Adipose tissue (tissue), 3 donors: ENCODE results near the gene EHD4. TPM values are rescaled to one million over a fixed set of nuclear protein-coding genes. Genes with fewer than 3 reads are reported as not detected.
A peak's percentile ranks its signal among the peaks of the same experiment; 100 is the strongest.

Source experiments
- H3K27ac ChIP-seq: one replicate; pipeline ENCODE4 v1.5.1; 2013; ENCODE audit warnings: low read depth, low read length
- WGBS, 3 donors: extraction: QIAGEN DNeasy Blood & Tissue Kit; methylation state at CpG; one replicate each; pipeline ENCODE4 v1.1.7; 2013; 5-methylcytosine and 5-hydroxymethylcytosine counted together
- polyA plus RNA-seq, 3 donors: library from polyadenylated mRNA; stranded (reverse); fragments of 200-250 nt; gene quantifications; one replicate each; pipeline ENCODE4 v1.2.3, GENCODE V29; 2013
- donor health status: healthy with polysubstance abuse.
- donor health status: Bipolar disorder and iron deficiency.
- donor health status: healthy.

EHD4 gene
- polyA plus RNA-seq, 3 donors = 5.5 to 23.6 (median 12.5) TPM

DNA sequence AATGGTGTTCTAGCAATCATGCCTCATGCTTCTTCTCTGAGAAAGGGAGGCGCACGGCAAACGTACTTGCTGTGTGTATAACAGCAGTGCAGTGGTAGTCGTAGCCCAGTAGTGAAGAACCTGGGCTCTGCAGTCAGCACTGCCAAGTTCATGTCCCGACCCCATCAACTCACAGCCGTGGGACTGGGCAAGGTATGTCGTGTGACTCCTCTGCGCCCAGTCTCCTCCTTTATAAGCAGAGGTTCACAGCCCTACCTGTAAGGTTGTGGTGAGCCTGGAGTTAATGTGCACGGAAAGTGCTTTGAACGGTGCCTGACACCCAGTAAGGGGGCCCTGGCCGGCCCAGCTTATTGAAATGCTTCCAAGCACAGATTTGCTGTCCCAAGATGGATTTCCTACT, 26.6 kb downstream of the EHD4 start:
- 74 to 82% (median 75%) methylated on average over 11 of the region's 11 CpGs for WGBS, 3 donors
- no peak overlapping the region for H3K27ac ChIP-seq

DNA sequence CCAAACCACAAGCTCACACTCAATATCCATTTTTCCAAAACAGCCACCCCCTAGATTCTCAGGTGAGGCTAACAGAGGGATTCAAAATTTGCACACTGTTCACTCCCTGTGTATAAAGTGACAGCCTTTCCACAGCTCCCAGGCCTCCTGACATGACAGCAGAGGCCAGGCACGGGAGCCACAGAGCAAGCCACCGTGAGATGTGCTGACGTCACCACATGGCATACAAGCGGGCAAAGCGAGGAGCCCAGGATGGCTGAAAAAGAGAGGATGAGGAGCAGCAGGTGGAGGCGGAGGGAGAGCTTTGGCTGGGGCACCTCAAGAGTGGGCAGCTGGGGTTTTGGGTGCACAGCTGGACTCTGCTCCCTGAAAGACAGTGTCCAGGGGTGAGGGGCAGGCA, 27.1 kb downstream of the EHD4 start:
- H3K27ac ChIP-seq = no peak overlapping the region
- WGBS, 3 donors = 95 to 96% (median 96%) methylated on average over 6 of the region's 6 CpGs

DNA sequence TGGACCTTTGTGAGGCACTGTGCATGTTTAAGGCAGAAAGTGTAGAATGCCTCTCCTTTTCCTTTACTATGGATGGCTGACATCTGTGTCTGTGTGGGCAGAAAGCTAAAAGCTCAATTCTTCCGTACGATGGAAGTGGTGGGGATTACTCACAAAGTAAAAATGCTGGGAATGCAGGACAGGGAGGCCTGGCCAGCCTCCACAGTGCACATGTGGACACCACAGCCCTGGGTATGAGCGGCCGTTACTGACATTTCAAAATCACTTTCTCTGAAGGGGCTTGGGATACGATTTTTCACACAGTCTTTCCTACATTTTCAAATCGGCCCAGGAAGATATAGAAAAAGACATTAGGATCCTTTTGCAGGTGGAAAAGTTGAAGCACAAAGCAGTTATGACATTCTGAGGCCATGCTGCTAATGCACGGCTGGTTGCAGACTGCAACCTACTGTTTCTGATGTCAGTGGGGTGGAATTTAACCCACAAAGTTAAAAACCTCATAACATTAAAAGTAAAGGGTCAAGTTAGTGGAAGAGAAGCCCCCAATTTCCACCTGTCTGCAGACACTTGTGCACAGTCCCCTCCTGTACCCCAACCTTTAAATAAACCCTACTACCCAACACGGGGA, 27.9 kb downstream of the EHD4 start:
- WGBS, 3 donors = 51 to 60% (median 56%) methylated on average over 8 of the region's 8 CpGs
- no peak overlapping the region for H3K27ac ChIP-seq

DNA sequence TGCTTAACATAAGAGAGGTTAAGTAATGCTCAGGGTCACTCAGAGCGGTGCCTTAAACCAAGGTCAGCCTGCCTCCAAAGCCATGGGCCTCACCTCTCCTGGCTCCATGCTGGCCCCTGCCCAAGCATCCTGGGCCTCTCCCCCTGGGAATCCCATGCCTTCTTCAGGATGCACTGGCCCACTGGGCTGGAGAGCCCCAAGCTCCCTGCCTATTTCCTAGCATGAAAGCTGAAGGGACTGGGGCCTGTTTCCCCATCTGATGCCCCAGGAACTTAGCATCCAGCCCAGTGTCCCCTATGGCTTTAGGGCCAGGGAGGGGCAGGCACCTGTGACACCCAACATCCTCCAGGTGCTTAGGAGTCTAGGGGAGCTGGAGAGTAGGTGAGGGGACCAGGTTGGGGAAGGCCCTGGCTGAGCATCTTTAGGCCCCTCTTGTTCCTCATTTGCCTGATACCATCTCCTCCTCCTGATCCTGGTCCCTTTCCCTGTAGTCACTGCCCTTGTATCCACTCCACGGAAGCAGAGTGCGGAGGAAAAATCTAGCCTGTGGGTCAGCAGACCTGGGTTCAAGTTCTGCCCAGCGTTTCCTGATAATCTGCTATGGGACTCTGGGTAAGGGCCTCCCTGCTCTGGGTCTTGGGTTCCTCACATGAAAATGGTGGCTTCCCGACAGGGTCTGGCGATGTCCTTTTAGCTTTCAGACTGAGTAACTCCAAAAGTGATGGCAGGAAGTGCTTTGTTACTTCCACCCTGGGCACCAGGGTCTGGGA, 28.6 kb downstream of the EHD4 start:
- WGBS, 3 donors = 89 to 94% (median 90%) methylated on average over 6 of the region's 6 CpGs
- no peak overlapping the region for H3K27ac ChIP-seq

DNA sequence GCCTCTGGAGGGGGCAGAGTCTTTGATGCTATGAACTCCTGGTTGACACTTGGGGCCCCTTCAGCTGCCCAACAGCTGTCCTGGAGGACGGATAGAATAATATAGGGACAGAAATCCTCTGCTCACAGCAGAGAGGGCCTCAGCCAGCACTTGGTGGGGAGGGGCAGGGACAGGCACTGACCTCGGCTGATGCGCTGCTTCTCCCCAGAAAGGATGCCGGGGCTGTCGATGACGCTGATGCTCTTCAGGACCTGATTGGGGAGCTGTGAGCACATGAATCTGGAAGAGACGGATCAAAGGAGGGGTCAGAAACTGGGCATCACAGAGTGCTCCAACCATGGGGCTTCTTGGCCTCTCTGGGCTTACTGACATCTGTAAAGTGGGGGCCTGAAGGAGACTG, 29.5 kb downstream of the EHD4 start:
- 78 to 80% (median 79%) methylated on average over 7 of the region's 7 CpGs for WGBS, 3 donors
- H3K27ac ChIP-seq = no peak overlapping the region

DNA sequence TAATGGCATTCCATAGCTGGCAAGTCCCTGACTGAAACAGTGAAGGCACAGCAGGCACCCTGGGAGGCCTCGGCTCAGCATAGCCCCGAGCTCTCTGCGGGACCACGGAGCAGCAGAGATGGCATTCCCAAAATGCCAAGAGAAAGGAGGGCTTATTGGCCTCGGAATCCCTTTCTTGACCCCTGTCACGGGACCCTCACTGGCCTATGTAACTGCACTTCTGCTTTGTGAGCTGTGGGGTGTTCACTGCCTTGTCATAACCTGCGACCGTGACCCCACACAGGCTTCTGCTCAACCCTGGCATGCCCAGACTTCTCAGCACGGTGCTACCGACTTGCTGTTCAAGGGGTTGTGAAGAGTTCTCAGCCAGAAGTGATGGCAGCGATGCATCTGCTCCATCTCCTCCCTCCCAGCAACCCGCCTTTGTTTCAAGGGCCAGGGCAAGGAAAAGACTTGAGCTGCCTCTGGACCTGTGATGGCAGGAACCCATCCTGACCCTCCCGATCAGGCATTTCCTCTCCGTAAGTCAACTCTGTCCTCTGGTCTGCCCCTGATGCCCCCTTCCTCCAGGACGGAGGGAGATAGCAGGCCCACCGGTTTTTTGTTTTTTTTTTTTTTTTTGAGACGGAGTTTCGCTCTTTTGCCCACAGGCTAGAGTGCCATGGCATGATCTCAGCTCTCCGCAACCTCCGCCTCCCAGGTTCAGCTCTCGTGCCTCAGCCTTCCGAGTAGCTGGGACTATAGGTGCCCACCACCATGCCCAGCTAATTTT, 30.5 kb downstream of the EHD4 start:
- no peak overlapping the region for H3K27ac ChIP-seq
- WGBS, 3 donors = 85 to 90% (median 89%) methylated on average over 22 of the region's 22 CpGs

DNA sequence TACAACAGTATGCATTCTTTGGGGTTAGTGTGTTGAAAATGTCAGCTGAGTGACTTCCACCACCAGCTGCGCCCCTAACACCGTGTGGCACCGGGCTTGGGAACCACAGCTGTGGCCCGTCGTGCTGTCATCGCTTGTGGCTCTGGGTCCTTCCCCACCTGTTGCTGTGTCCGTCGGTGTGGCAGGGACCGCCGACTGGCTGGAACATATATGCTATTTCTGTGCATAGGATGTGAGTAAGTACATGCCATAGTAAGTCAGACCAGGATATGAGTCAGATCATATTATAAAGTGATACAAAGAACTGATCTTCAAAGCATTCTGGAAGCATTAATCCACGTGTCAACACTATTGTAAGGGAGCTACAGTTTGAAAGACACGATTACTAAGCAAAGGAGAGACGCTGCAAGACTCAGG, 31.9 kb downstream of the EHD4 start:
- 81 to 90% (median 82%) methylated on average over 13 of the region's 13 CpGs for WGBS, 3 donors
- no peak overlapping the region for H3K27ac ChIP-seq

DNA sequence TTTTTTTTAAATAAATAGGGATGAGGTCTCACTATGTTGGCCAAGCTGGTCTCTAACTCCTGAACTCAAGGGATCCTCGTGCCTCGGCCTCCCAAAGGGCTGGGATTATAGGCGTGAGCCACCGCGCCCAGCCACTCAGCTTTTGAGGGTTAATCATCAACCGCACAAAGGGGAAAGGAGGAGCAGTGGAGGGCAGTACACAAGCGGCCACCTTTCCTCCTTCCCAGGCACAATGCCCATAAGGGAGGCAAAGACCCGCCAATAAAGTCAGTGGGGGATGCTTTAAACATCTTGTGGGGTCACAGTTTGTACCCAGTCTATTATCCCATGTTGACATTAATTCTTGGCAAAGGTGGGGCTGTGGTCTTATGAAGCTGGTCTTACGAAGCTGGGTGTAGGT, 32.4 kb downstream of the EHD4 start:
- no peak overlapping the region for H3K27ac ChIP-seq
- 90 to 94% (median 91%) methylated on average over 9 of the region's 9 CpGs for whole genome bisulfite sequencing, 3 donors

DNA sequence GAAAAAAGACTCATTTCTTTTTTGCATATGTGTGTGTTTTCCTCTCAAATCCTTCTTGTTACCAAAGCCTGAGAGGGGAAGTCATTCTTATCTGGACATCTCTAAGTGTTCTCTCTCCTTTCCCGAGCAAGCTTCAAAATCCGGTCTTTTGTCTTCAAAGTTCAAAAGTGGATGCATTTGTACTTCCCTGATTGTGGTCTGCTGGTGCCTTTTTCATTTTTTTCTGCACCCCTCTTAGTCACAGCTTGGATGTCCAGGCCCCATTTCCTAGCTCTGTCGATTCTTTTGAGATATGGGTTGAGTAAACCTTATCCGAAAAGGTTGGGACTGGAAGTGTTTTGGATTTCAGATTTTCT, 34.8 kb downstream of the EHD4 start:
- peak overlapping the region; percentile 11 for H3K27ac ChIP-seq
- 47 to 79% (median 52%) methylated on average over 4 of the region's 4 CpGs for WGBS, 3 donors

DNA sequence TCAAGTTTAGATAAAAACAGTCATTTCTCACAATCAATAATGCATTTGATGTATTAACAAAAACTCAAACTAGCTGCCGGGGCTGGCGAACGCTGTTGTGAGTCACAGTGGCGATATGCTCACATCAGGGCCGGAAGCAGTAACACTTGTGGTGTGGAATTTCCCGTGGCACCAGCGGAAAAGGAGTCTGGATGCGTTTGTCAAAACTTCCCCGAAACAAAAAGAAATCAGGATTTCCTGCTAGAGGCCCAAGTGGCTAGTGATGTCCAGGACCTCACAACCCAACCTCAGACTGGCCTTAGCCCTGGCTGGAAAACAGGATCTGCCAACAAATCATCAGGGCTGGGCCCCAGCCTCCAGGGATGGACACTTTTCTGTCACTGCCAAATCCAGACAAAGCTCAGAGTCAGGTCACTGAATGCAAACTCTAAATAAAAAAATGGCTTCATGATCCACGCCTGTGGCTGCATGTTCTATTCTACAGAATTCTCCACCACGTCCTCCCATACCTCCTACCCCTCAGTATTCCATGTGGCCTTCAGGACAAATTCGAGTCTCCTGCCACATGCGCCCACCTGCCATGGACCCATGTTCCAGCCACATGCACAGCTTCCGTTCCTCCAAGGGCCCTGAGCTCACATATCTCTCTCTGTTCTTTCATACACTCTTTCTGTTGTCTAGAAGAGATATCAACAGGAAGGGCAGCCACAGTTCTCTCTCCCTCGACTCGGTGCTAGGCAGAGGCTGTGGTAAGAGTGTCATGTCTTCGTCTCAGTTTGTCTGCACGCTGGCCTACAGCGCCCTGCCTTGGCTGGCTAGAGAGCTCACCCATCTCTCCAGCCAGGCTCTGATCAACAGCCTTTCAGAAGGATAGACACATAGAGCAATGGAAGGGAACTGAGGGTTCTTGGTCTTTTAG, 35.4 kb downstream of the EHD4 start:
- peak overlapping the region; percentile 11 for H3K27ac ChIP-seq
- 45 to 74% (median 49%) methylated on average over 19 of the region's 19 CpGs for WGBS, 3 donors

DNA sequence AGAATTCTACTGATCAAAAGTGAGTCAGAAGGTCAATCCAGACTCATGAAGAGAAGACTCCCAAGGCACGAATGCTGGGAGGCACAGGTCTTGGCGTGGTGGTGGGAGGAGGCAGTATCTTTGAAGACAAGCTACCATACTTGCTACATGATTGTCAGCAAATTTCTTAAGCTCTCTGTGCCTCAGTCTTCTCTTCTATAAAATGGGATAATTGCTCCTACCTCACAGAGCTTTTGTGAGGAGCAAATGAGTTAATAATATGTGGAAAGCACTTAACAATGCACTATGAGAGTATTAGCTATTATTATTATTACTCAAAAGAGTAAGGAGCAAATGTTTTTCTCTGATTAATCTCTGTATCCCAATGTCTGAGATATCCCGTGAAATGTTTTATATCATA, 36.2 kb downstream of the EHD4 start:
- no peak overlapping the region for H3K27ac ChIP-seq
- 89 to 97% (median 93%) methylated on average over 3 of the region's 3 CpGs for WGBS, 3 donors

DNA sequence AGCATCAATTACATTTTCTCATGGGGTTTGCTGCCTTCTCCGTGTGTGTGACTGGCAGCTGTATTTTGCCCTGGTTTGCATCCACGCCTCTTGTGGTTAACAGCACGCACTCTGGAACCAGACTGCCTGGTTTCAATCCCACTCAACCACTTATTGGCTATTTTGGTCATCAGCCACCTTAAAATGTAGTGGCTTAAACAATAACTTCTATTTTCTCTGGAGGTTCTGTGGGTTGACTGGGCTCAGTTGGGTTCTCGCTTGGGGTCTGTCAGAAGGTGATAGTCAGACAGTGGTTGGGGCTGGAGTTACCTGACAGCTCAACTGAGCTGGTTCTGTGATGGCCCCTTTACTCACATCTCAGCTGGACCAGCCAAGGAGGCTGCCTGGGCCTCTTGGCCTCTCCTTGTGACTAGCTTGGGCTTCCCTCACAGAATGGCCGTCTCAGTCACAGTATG, 36.8 kb downstream of the EHD4 start:
- H3K27ac ChIP-seq = peak overlapping the region; percentile 9
- 68 to 81% (median 70%) methylated on average over 5 of the region's 5 CpGs for WGBS, 3 donors

DNA sequence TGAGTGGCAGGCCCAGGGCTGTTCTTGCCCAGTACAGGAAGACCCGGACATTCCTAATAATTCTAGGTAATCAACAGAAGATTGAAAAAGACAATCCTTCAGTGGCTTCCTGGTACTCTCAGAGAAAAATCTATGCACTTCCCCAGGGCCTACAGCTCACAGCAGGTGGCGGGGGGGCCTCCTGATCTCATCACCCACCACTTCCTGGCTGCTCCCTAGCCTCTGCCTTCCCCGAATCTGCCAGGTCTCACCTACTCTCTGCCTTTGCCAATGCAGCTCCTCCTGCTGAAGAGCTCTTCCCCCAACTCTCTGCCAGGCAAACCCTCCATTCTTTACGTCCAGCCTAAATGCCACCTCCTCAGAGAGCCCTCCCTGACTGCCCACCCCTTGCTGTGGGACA, 37.5 kb downstream of the EHD4 start:
- WGBS, 3 donors = 45 to 74% (median 55%) methylated on average over 4 of the region's 4 CpGs
- peak overlapping the region; percentile 31 for H3K27ac ChIP-seq

DNA sequence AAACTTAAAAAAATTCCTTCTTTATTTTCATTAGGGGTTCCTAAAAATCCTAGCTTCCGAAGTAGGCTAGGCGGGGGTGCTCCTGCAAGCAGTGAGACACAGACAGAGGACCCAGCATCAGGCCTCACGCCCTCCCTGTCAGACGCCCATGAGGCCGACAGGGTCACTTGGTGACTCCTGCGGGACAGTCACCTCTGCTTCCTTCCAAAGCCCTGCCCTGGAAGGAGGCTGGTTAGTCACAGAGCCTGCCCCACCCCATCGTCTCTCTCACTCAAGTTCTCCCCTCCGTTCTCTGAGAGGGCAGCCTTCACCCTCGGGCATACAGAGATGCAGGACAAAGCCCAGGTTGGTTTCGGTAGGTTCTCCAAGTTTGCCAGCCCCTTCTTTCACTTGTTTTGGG, 38.6 kb downstream of the EHD4 start:
- 53 to 70% (median 60%) methylated on average over 10 of the region's 10 CpGs for WGBS, 3 donors

DNA sequence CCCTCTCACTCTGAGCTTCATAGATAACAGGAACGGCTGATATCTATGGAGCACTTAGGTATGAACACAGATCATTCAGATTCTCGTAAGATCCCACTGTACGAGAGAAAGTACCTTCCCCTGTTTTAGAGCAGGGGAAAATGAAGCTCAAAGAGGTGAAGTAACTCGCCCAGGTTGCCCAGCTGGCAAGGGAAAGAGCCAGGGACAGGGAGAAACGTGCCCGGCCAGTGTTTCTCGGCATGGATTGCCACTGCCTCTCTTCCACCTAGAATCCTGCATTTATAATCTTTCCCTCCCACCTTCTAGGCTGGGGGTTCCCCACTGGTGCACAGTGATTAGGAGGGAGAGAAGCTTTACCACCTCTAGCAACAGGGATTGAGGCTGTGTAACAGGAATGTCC, 39.0 kb downstream of the EHD4 start:
- WGBS, 3 donors = 47 to 79% (median 78%) methylated on average over 7 of the region's 7 CpGs
- no peak overlapping the region for H3K27ac ChIP-seq

More for the DNA sequence above, 38.6 kb downstream of the EHD4 start:
- no peak overlapping the region for H3K27ac ChIP-seq

DNA sequence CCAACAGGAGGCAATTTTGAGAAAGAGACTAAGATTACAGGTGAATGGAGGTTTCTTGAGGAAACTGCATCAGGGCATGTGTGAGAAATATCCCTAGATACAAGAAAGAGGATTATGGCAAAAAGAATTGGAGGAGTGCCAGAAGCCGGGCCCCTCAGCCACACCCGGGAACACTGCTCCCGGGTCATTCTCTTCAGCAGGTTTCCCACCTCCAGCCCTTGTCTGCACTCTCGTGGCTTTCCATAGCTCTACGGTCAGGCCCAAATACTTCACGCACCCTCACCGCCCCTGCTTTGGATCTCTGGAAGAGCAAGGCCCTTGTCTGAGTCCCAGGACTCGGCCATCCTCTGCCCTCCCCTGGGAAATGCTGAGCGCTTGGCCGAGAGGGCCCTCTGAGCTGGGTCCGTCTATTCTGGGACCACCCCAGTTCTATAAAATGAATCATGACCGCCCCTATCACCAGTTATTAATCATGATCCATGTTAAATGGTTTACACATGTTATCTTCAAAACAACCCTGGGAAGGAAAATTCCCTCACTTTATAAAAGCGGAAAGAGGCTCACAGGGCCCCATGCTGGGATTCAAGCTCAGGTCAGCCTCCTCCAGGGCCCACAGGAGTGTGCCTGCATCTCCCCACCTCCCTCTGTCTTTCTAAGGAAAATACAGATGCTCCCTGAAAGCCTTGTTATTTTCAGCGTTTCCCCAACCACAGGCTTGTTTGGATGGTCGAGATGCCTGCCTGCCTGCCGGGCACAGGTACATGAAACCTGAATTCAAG, 39.7 kb downstream of the EHD4 start:
- 66 to 74% (median 71%) methylated on average over 16 of the region's 16 CpGs for WGBS, 3 donors
- no peak overlapping the region for H3K27ac ChIP-seq

DNA sequence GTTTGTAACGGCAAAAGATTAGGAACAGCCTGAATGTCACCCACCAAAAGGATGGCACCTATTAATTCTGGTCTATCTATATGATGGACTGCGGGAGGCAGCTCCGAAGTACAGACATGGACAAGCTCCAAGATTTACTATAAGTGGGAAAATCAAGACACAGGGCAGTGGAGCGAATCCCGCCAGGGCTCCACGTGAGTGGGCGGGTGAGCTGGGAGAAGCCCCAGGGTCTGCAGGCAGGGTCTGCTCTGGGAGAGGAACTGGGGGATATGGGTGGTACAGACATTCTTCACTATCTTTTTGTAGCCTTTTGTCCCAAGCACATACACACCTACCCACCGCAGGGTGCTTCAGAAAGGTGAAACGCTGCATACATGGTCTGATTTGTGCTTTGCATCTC, 40.3 kb downstream of the EHD4 start:
- WGBS, 3 donors = 95 to 96% (median 96%) methylated on average over 9 of the region's 9 CpGs

DNA sequence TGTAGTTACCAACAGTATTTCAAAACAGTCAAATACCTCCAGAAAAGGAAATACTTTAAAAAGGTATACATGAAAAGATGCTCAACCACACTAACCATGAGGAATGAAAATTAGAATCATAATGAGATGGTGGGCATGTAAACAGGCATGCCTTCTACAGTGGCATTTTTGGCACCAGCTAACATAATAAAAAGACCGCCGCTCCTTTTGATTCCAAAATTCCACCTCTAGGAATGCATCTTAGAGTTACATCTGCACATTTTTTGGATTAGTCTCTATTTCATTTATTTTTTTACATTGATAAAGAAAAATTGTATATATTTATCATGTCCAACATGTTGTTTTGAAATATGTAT, 41.5 kb downstream of the EHD4 start:
- WGBS, 3 donors = 87 to 93% (median 91%) methylated on average over 2 of the region's 2 CpGs
- H3K27ac ChIP-seq = no peak overlapping the region

More for the DNA sequence above, 40.3 kb downstream of the EHD4 start:
- no peak overlapping the region for H3K27ac ChIP-seq
